IMR-90 (cell line): ENCODE results near the gene KCNJ10. TPM values are rescaled to one million over a fixed set of nuclear protein-coding genes. Genes with fewer than 3 reads are reported as not detected.

ENCODE experiments used
- ATAC-seq: fragments of 200-7000 bp; cut with Tn5 transposase; 2 replicates; pipeline ENCODE4 v1.9.1; 2020; ENCODE audit warnings: low read depth, mild to moderate bottlenecking, moderate library complexity
- BruUV-seq: library from RNA; stranded (reverse); fragments of 400-500 nt; replicated peaks from 2 replicates; lab custom pipeline; 2021; lab: Mats Ljungman, UMichigan
- CTCF ChIA-PET: fragments of 300-600 bp; formaldehyde crosslinking; extraction: SDS; loops from one replicate; lab custom pipeline; 2021; ENCODE audit warnings: antibody characterized with exemption; lab: Yijun Ruan, JAX
- POLR2A ChIA-PET: fragments of 300-600 bp; sonication (Branson Sonifier 250); formaldehyde crosslinking; loops from one replicate; lab custom pipeline; 2022; ENCODE audit warnings: antibody characterized with exemption; ENCODE audit not compliant: unreplicated experiment; lab: Charles Lee
- DNase-seq: peaks from one replicate; pipeline ENCODE4 v3.0.0; 2013
- H2AFZ ChIP-seq: replicated peaks from 2 replicates; pipeline ENCODE3; 2013; ENCODE audit warnings: low read length, mild to moderate bottlenecking; ENCODE audit not compliant: poor library complexity
- H2AK5ac ChIP-seq: 2 replicates; pipeline ENCODE4 v1.6.1; 2013; ENCODE audit warnings: low read depth, low read length, inconsistent platforms
- H2AK9ac ChIP-seq: replicated peaks from 2 replicates; pipeline ENCODE3; 2013; ENCODE audit warnings: mild to moderate bottlenecking, low read depth, low read length, moderate library complexity; ENCODE audit not compliant: poor library complexity
- H2BK120ac ChIP-seq: 2 replicates; pipeline ENCODE4 v1.6.1; 2013; ENCODE audit warnings: low read depth, low read length, inconsistent platforms
- H2BK15ac ChIP-seq: 3 replicates; pipeline ENCODE4 v1.6.1; 2013; ENCODE audit warnings: low read depth, low read length, inconsistent platforms
- H2BK20ac ChIP-seq: 2 replicates; pipeline ENCODE4 v1.6.1; 2013; ENCODE audit warnings: low read depth, mild to moderate bottlenecking, inconsistent platforms, low read length, moderate library complexity
- H2BK5ac ChIP-seq: 2 replicates; pipeline ENCODE4 v1.6.1; 2013; ENCODE audit warnings: mild to moderate bottlenecking, low read depth, low read length, inconsistent platforms; ENCODE audit not compliant: poor library complexity, severe bottlenecking
- H3K14ac ChIP-seq: replicated peaks from 2 replicates; pipeline ENCODE4 v1.6.1; 2013; ENCODE audit warnings: low read depth, low read length, inconsistent platforms
- H3K18ac ChIP-seq: 2 replicates; pipeline ENCODE4 v1.6.1; 2013; ENCODE audit warnings: low read depth, low read length, control low read depth
- H3K23ac ChIP-seq: 2 replicates; pipeline ENCODE4 v1.6.1; 2013; ENCODE audit warnings: low read depth, low read length, inconsistent platforms
- H3K27ac ChIP-seq: 2 replicates; pipeline ENCODE4 v1.5.1; 2013; ENCODE audit warnings: mild to moderate bottlenecking, control low read depth, low read length; ENCODE audit not compliant: insufficient read depth
- H3K27me3 ChIP-seq: 2 replicates; pipeline ENCODE4 v1.6.1; 2013; ENCODE audit warnings: low read length; ENCODE audit not compliant: control insufficient read depth, insufficient read depth
- H3K36me3 ChIP-seq: 2 replicates; pipeline ENCODE4 v1.6.1; 2013; ENCODE audit warnings: low read length, mixed read lengths; ENCODE audit not compliant: control insufficient read depth, insufficient read depth
- H3K4ac ChIP-seq: 2 replicates; pipeline ENCODE4 v1.6.1; 2013; ENCODE audit warnings: low read depth, low read length, inconsistent platforms
- H3K4me1 ChIP-seq: 2 replicates; pipeline ENCODE4 v1.6.1; 2013; ENCODE audit warnings: low read length, mixed read lengths; ENCODE audit not compliant: control insufficient read depth, insufficient read depth
- H3K4me2 ChIP-seq: 2 replicates; pipeline ENCODE4 v1.6.1; 2013; ENCODE audit warnings: low read depth, mild to moderate bottlenecking, control low read depth, low read length, moderate library complexity
- H3K4me3 ChIP-seq: 2 replicates; pipeline ENCODE4 v1.5.1; 2013; ENCODE audit warnings: low read depth, mild to moderate bottlenecking, control low read depth, low read length, moderate library complexity; ENCODE audit not compliant: insufficient read depth
- H3K56ac ChIP-seq: 2 replicates; pipeline ENCODE4 v1.6.1; 2013; ENCODE audit warnings: low read length, inconsistent platforms; ENCODE audit not compliant: insufficient read depth; ENCODE audit errors: extremely low read depth
- H3K79me1 ChIP-seq, 2 experiments: 2 replicates each; pipeline ENCODE4 v1.6.1; 2013; ENCODE audit warnings: low read length in 2 of 2, inconsistent platforms in 1 of 2, low read depth in 1 of 2
- H3K9ac ChIP-seq: 2 replicates; pipeline ENCODE4 v1.6.1; 2013; ENCODE audit warnings: low read depth, low read length, control low read depth
- H3K9me1 ChIP-seq: 2 replicates; pipeline ENCODE4 v1.6.1; 2013; ENCODE audit warnings: low read length, inconsistent platforms; ENCODE audit not compliant: insufficient read depth
- H3K9me3 ChIP-seq: 2 replicates; pipeline ENCODE4 v1.6.1; 2013; ENCODE audit warnings: low read length; ENCODE audit not compliant: control insufficient read depth, insufficient read depth
- H4K20me1 ChIP-seq: 2 replicates; pipeline ENCODE4 v1.6.1; 2013; ENCODE audit warnings: low read length, inconsistent platforms; ENCODE audit not compliant: insufficient read depth
- H4K5ac ChIP-seq: 2 replicates; pipeline ENCODE4 v1.6.1; 2013; ENCODE audit warnings: mild to moderate bottlenecking, low read depth, low read length, control low read depth
- H4K8ac ChIP-seq, 2 experiments: 2 replicates each; pipeline ENCODE4 v1.6.1; 2013; ENCODE audit warnings: low read depth in 2 of 2, low read length in 2 of 2, control low read depth in 1 of 2, inconsistent platforms in 1 of 2
- H4K91ac ChIP-seq: 2 replicates; pipeline ENCODE4 v1.6.1; 2013; ENCODE audit warnings: low read depth, low read length, inconsistent platforms; ENCODE audit not compliant: insufficient read depth
- CEBPB ChIP-seq: IDR thresholded peaks from 2 replicates; pipeline ENCODE4 v1.6.1; 2012; ENCODE audit warnings: low read depth, low read length, improper control_type of control experiment
- ELK1 ChIP-seq: fragments of 150-350 bp; IDR thresholded peaks from 2 replicates; pipeline ENCODE4 v1.6.1; 2016; ENCODE audit warnings: low read depth, mild to moderate bottlenecking, low read length, moderate library complexity, borderline replicate concordance
- FOS ChIP-seq: fragments of 150-350 bp; IDR thresholded peaks from 2 replicates; pipeline ENCODE4 v1.6.1; 2016; ENCODE audit warnings: low read depth, low read length
- MAFK ChIP-seq: IDR thresholded peaks from 2 replicates; pipeline ENCODE4 v1.6.1; 2012; ENCODE audit warnings: low read depth, low read length, improper control_type of control experiment
- MAZ ChIP-seq: IDR thresholded peaks from 2 replicates; pipeline ENCODE4 v1.6.1; 2012; ENCODE audit warnings: low read depth, mild to moderate bottlenecking, low read length, improper control_type of control experiment, moderate library complexity, borderline replicate concordance
- MXI1 ChIP-seq: IDR thresholded peaks from 2 replicates; pipeline ENCODE4 v1.6.1; 2012; ENCODE audit warnings: low read depth, mild to moderate bottlenecking, low read length, moderate library complexity, borderline replicate concordance
- POLR2A ChIP-seq: IDR thresholded peaks from 2 replicates; pipeline ENCODE4 v1.6.1; 2012; ENCODE audit warnings: mild to moderate bottlenecking, low read depth, low read length
- RAD21 ChIP-seq: IDR thresholded peaks from 2 replicates; pipeline ENCODE4 v1.6.1; 2012; ENCODE audit warnings: low read length, improper control_type of control experiment
- RCOR1 ChIP-seq: IDR thresholded peaks from 2 replicates; pipeline ENCODE4 v1.6.1; 2012; ENCODE audit warnings: mild to moderate bottlenecking, low read length, improper control_type of control experiment; ENCODE audit not compliant: insufficient replicate concordance
- SMC3 ChIP-seq: fragments of 150-350 bp; IDR thresholded peaks from 2 replicates; pipeline ENCODE4 v1.6.1; 2016; ENCODE audit warnings: low read depth, mild to moderate bottlenecking, antibody characterized with exemption, low read length, moderate library complexity
- USF2 ChIP-seq: fragments of 150-350 bp; IDR thresholded peaks from 2 replicates; pipeline ENCODE4 v1.6.1; 2017; ENCODE audit warnings: mild to moderate bottlenecking, antibody characterized with exemption, low read length, low read depth
- WGBS, 2 experiments: methylation state at CpG; one replicate each; pipeline versions ENCODE4 v1.1.5 to v1.1.7; 2013; ENCODE audit warnings: missing lambda C conversion rate in 2 of 2; ENCODE audit not compliant: insufficient read length in 1 of 2; ENCODE audit errors: extremely low coverage in 2 of 2; 5-methylcytosine and 5-hydroxymethylcytosine counted together
- dilution Hi-C: fragments of 300-500 bp; cut with HindIII; formaldehyde crosslinking; loops from one replicate; pipeline ENCODE4 v1.14.3; 2018; ENCODE audit warnings: low sequenced_read_pairs; ENCODE audit not compliant: unreplicated experiment
- in situ Hi-C: fragments of 300-500 bp; cut with MboI; formaldehyde crosslinking; loops from 3 replicates; pipeline ENCODE4 v1.14.3; 2019; ENCODE audit warnings: low sequenced_read_pairs, inconsistent platforms, mixed read lengths
- intact Hi-C: fragments of 100-400 bp; cut with micrococcal nuclease; formaldehyde crosslinking; loops from 2 replicates; pipeline ENCODE4 v1.10.0; 2022
- polyA plus RNA-seq, 3 experiments: library from polyadenylated mRNA; depleted of rRNA; stranded (reverse); fragments of >200 nt; gene quantifications; 2 replicates each; pipeline ENCODE4 v1.2.3, GENCODE V29; 2012; ENCODE audit warnings: low replicate concordance in 1 of 3
- total RNA-seq: library from RNA; depleted of rRNA; stranded (reverse); fragments of >200 nt; gene quantifications from 2 replicates; pipeline ENCODE4 v1.2.3, GENCODE V29; 2012

KCNJ10 gene
- total and polyA plus RNA-seq, 2 of the 4 experiments (the other 2 are of a cell fraction) = not detected

GRCh38 chr1:160070243-160071163, 543 bp upstream of the KCNJ10 start:
- CTCF ChIA-PET = interaction anchor here (0.6 to 1.8 kb wide), 2 partner anchors 16 to 149 kb away, joined by 3 to 7 read pairs; no protein-coding TSS in a partner anchor
- peak overlapping the region; percentile 52; the same call in 1 of the 2 replicates for H3K9ac ChIP-seq
- BruUV-seq = no TSS peak
- H3K23ac ChIP-seq = peak overlapping the region; percentile 70
- no peak overlapping the region for H4K8ac ChIP-seq
- peak overlapping the region; percentile 94 for H2AFZ ChIP-seq
- H3K4me1 ChIP-seq = no peaks in the 10 kb centered on the region
- TF ChIP-seq RCOR1 (no peak), USF2 (no peak), MAZ (no peak), POLR2A (no peak), RAD21 (no peak), ELK1 (no peak), MAFK (no peak), SMC3 (no peak), MXI1 (no peak), CEBPB (no peak), FOS (no peak)
- no peak overlapping the region for H2BK5ac ChIP-seq
- H3K27me3 ChIP-seq = peaks cover 67% of the 10 kb centered on the region
- ATAC-seq = peak; percentile 98
- H2AK9ac ChIP-seq = no peak overlapping the region
- no peak overlapping the region for H2BK15ac ChIP-seq
- H2BK120ac ChIP-seq = no peak overlapping the region
- intact Hi-C loops = no loop called here
- POLR2A ChIA-PET = no interaction called here
- H4K91ac ChIP-seq = no peak overlapping the region
- peak; percentile 27 for DNase-seq
- no peaks in the 10 kb centered on the region for H3K9me3 ChIP-seq
- dilution Hi-C loops = no loop called here
- H4K5ac ChIP-seq = no peak overlapping the region
- 2% methylated on average over 20 of the region's 46 CpGs; no CpG with 5 or more reads in 1 of the 2 experiments for WGBS, 2 experiments
- H3K27ac ChIP-seq = no peak overlapping the region
- no peak overlapping the region for H3K4ac ChIP-seq
- H3K18ac ChIP-seq = no peak overlapping the region
- H3K14ac ChIP-seq = no peak overlapping the region
- H3K4me2 ChIP-seq = peak overlapping the region; percentile 97
- no peak overlapping the region for H3K56ac ChIP-seq
- H4K20me1 ChIP-seq = no peaks in the 10 kb centered on the region
- H3K4me3 ChIP-seq = peak overlapping the region; percentile 81
- H3K9me1 ChIP-seq = no peaks in the 10 kb centered on the region
- H3K36me3 ChIP-seq = no peaks in the 10 kb centered on the region
- no peak overlapping the region for H2AK5ac ChIP-seq
- H3K79me1 ChIP-seq = no peaks in the 10 kb centered on the region
- in situ Hi-C loops = no loop called here
- H2BK20ac ChIP-seq = no peak overlapping the region
